Cardiac muscle cell (in vitro differentiated cells and primary cell): ENCODE measurements around the gene APLP1. TPM values are rescaled to one million over a fixed set of nuclear protein-coding genes. Genes with fewer than 3 reads are reported as not detected.

Source experiments
- DNase-seq, 2 donors: peaks; one replicate each; pipeline versions ENCODE4 v3.0.0 to v3.0.0-alpha.2; 2010 to 2017; ENCODE audit warnings: low read depth in 1 of 2, low spot score in 1 of 2
- H3K27ac ChIP-seq: fragments of 200-600 bp; sonication (generic); 2 replicates; pipeline ENCODE4 v1.5.1; 2016
- H3K27me3 ChIP-seq: fragments of 200-600 bp; sonication (generic); 2 replicates; pipeline ENCODE4 v1.6.0; 2016; ENCODE audit warnings: control low read depth
- H3K36me3 ChIP-seq: fragments of 200-600 bp; sonication (generic); 2 replicates; pipeline ENCODE4 v1.5.1; 2016; ENCODE audit warnings: control low read depth
- H3K4me1 ChIP-seq: fragments of 200-600 bp; sonication (generic); 2 replicates; pipeline ENCODE4 v1.8.1; 2017; ENCODE audit warnings: low read depth, mild to moderate bottlenecking, mixed run types
- H3K4me3 ChIP-seq: fragments of 200-600 bp; sonication (generic); 2 replicates; pipeline ENCODE4 v1.5.1; 2016; ENCODE audit warnings: mild to moderate bottlenecking
- H3K9me3 ChIP-seq: fragments of 200-600 bp; sonication (generic); 2 replicates; pipeline ENCODE4 v1.5.1; 2017; ENCODE audit warnings: low read depth, mild to moderate bottlenecking, control low read depth
- CTCF ChIP-seq: IDR thresholded peaks from 2 replicates; pipeline ENCODE4 v1.5.1; 2012; ENCODE audit warnings: low read depth, mild to moderate bottlenecking, low read length
- polyA plus RNA-seq: library from polyadenylated mRNA; unstranded; fragments of >200 nt; fragmentation: Nextera tagmentation; extraction: Ambion mirVana; gene quantifications from 2 replicates; pipeline ENCODE4 v1.2.1, GENCODE V29; 2016
- total RNA-seq: library from RNA; depleted of rRNA; stranded (reverse); fragments of >200 nt; gene quantifications from 2 replicates; pipeline ENCODE4 v1.2.3, GENCODE V29; 2016

APLP1 gene
- total and polyA plus RNA-seq, 2 experiments from 2014 or later: 134 to 157 TPM

DNA sequence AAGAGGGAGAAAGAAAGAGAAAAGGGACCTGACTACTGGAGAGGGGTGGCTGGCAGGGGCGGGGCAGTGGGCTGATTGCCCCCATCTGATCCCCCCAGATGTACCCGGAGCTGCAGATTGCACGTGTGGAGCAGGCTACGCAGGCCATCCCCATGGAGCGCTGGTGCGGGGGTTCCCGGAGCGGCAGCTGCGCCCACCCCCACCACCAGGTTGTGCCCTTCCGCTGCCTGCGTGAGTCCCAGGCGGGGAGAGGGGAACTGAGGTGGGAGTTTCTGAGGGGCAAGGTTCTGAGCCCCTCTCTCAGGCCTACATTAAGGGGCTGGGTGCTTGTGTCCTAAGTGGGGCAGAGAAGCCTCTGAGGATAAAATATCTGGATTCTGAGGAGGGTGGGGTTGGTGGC, 2.4 kb downstream of the APLP1 start:
- no peak for TF ChIP-seq CTCF
- Histone ChIP-seq H3K4me3 (no peak overlapping the region), H3K27ac (no peak overlapping the region), H3K9me3 (no peaks in the 10 kb centered on the region), H3K36me3 (no peaks in the 10 kb centered on the region), H3K27me3 (no peaks in the 10 kb centered on the region), H3K4me1 (no peaks in the 10 kb centered on the region)
- DNase-seq: no peak

DNA sequence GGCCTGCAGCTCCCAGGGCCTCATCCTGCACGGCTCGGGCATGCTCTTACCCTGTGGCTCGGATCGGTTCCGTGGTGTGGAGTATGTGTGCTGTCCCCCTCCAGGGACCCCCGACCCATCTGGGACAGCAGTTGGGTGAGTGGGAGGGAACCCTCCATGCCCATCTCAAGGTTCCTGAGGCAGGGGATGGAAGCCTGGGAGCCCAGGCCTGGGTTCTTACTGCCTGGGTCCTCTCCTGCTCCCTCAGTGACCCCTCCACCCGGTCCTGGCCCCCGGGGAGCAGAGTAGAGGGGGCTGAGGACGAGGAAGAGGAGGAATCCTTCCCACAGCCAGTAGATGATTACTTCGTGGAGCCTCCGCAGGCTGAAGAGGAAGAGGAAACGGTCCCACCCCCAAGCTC, 3.2 kb downstream of the APLP1 start:
- no peak for TF ChIP-seq CTCF
- H3K36me3 ChIP-seq: no peaks in the 10 kb centered on the region

DNA sequence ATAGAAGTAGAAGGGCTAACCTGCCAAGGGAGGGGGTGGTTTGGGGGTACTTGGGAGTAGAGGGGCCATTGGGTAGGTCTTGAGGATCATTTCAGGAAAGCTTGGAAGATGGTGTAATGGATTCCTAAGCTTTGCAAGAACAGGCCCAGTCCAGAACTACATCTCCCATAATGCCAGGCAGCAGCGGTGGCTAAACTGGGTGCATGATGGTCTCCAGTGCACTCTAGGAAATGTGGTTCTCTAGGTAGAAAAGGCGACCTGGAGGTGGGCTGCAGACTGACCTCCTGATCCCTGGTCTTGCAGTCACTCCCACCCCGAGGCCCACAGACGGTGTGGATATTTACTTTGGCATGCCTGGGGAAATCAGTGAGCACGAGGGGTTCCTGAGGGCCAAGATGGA, 3.8 kb downstream of the APLP1 start:
- no peak overlapping the region for H3K27ac ChIP-seq
- H3K9me3 ChIP-seq: no peaks in the 10 kb centered on the region
- H3K36me3 ChIP-seq: no peaks in the 10 kb centered on the region
- no peaks in the 10 kb centered on the region for H3K4me1 ChIP-seq
- no peaks in the 10 kb centered on the region for H3K27me3 ChIP-seq
- no peak overlapping the region for H3K4me3 ChIP-seq
- no peak for DNase-seq
- TF ChIP-seq CTCF: no peak

More for the DNA sequence above, 3.2 kb downstream of the APLP1 start:
- no peak overlapping the region for H3K27ac ChIP-seq
- no peaks in the 10 kb centered on the region for H3K27me3 ChIP-seq
- H3K4me3 ChIP-seq: no peak overlapping the region
- H3K4me1 ChIP-seq: no peaks in the 10 kb centered on the region
- DNase-seq: no peak
- H3K9me3 ChIP-seq: no peaks in the 10 kb centered on the region

DNA sequence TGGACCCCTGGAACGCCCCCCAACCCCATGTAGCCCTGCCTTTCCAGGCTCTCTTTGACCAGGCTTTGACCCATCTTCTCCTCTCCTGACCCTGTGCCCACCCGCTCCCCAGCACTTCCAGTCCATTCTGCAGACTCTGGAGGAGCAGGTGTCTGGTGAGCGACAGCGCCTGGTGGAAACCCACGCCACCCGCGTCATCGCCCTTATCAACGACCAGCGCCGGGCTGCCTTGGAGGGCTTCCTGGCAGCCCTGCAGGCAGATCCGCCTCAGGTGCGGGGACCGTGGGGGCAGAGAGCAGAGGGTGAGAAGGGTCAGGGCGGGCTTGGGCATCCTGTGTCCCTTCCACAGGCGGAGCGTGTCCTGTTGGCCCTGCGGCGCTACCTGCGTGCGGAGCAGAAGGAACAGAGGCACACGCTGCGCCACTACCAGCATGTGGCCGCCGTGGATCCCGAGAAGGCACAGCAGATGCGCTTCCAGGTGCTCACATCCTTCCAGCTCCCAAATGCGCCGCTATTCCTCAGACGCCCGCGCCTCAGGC, 6.1 kb downstream of the APLP1 start:
- DNase-seq: no peak
- Histone ChIP-seq H3K27me3 (no peaks in the 10 kb centered on the region), H3K9me3 (no peaks in the 10 kb centered on the region), H3K4me1 (peaks cover 2% of the 10 kb centered on the region), H3K36me3 (no peaks in the 10 kb centered on the region), H3K4me3 (no peak overlapping the region), H3K27ac (no peak overlapping the region)
- no peak for TF ChIP-seq CTCF

- no peak for TF ChIP-seq CTCF
- H3K4me3 ChIP-seq: no peak overlapping the region
- no peak for DNase-seq
These were observed 10.7 kb downstream of the APLP1 start for GRCh38 chr19:35879068-35879467.

More at GRCh38 chr19:35879068-35879467, 10.7 kb downstream of the APLP1 start:
- Histone ChIP-seq H3K27ac (no peak overlapping the region), H3K4me1 (peaks cover 4% of the 10 kb centered on the region), H3K36me3 (no peaks in the 10 kb centered on the region), H3K27me3 (no peaks in the 10 kb centered on the region), H3K9me3 (no peaks in the 10 kb centered on the region)
